Esophagus squamous epithelium (tissue), 4 donors: ENCODE data around the gene PIGH.

Experiments
- POLR2A ChIP-seq, 4 donors: fragments of 450-650 bp; IDR thresholded peaks; one replicate each; pipeline ENCODE4 v1.6.1; 2017; ENCODE audit warnings: antibody characterized with exemption in 4 of 4, mild to moderate bottlenecking in 4 of 4, moderate library complexity in 3 of 4
- TF ChIP-seq, protein P1 (sequence below), 6 experiments: fragments of 450-650 bp in 4 of 6; fragments of 200-600 bp in 2 of 6; sonication (generic) in 2 of 6; IDR thresholded peaks; one replicate each; pipeline ENCODE4 v1.5.1; 2016 to 2019; ENCODE audit warnings: antibody characterized with exemption in 6 of 6, mild to moderate bottlenecking in 4 of 6, moderate library complexity in 4 of 6

DNA sequence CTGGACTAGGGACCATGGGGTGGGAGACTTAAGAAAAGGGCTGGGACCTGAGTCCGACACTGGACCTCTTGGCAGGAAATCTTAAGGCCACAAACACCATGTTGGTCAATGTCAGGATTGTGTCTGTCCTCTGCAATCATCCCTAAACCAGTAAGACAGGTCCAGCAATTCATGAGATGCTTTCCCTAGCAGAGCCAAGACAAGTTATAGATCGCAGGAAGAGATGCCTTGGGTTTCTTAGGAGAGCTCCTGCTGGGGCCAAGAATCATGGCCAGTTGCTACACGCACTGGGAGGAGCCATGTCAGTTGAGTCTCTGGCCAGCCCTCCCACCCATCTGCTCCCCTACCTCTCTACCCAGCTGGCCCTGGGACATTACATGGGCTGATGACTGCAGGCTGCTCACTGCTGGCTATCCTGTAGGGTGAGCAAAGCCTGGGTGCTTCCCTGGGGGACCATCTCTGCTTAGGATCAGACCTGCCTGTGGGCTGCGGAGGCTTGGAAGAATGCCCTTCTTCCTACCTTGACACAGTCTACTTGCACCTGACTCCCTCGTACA lies 52.8 kb downstream of the PIGH start:
- TF ChIP-seq, protein P1, sequence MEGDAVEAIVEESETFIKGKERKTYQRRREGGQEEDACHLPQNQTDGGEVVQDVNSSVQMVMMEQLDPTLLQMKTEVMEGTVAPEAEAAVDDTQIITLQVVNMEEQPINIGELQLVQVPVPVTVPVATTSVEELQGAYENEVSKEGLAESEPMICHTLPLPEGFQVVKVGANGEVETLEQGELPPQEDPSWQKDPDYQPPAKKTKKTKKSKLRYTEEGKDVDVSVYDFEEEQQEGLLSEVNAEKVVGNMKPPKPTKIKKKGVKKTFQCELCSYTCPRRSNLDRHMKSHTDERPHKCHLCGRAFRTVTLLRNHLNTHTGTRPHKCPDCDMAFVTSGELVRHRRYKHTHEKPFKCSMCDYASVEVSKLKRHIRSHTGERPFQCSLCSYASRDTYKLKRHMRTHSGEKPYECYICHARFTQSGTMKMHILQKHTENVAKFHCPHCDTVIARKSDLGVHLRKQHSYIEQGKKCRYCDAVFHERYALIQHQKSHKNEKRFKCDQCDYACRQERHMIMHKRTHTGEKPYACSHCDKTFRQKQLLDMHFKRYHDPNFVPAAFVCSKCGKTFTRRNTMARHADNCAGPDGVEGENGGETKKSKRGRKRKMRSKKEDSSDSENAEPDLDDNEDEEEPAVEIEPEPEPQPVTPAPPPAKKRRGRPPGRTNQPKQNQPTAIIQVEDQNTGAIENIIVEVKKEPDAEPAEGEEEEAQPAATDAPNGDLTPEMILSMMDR (IDR thresholded peaks at IDR 0.05): no peak
- no peak for TF ChIP-seq POLR2A (IDR thresholded peaks at IDR 0.05)
